SU-DHL-6 (cell line): Measurements from ENCODE around the gene MPRIP.
"Not testable (repeated sequence)": the region's sequence is repeated elsewhere in the genome, so short reads cannot be mapped to it uniquely, and the experiment has no call there.

Experiments used
- CTCF ChIP-seq: fragments of 200-600 bp; sonication (generic); IDR thresholded peaks from one replicate; pipeline ENCODE4 v1.5.1; 2017; ENCODE audit warnings: antibody characterized with exemption, mild to moderate bottlenecking, low read length, moderate library complexity; ENCODE audit not compliant: insufficient read depth, poor library complexity, severe bottlenecking
- EZH2phosphoT487 ChIP-seq: fragments of 200-600 bp; sonication (generic), shearing (Covaris generic); conservative IDR thresholded peaks from 2 replicates; pipeline ENCODE4 v1.6.1; 2018; ENCODE audit warnings: mild to moderate bottlenecking, antibody characterized with exemption, low read length, moderate library complexity, mixed read lengths

- not testable (repeated sequence) for TF ChIP-seq CTCF, EZH2phosphoT487
Observed at GRCh38 chr17:17002731-17003715, 39.2 kb upstream of the MPRIP start.
